ENCODE results near the gene CXCR1.

- TF ChIP-seq, protein P1, sequence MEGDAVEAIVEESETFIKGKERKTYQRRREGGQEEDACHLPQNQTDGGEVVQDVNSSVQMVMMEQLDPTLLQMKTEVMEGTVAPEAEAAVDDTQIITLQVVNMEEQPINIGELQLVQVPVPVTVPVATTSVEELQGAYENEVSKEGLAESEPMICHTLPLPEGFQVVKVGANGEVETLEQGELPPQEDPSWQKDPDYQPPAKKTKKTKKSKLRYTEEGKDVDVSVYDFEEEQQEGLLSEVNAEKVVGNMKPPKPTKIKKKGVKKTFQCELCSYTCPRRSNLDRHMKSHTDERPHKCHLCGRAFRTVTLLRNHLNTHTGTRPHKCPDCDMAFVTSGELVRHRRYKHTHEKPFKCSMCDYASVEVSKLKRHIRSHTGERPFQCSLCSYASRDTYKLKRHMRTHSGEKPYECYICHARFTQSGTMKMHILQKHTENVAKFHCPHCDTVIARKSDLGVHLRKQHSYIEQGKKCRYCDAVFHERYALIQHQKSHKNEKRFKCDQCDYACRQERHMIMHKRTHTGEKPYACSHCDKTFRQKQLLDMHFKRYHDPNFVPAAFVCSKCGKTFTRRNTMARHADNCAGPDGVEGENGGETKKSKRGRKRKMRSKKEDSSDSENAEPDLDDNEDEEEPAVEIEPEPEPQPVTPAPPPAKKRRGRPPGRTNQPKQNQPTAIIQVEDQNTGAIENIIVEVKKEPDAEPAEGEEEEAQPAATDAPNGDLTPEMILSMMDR (IDR thresholded peaks at IDR 0.05; ENCODE audit: insufficient read depth, low read length), result no peak
- TF ChIP-seq GABPA (IDR thresholded peaks at IDR 0.05; ENCODE audit: low read depth), result no peak
- TF ChIP-seq REST (IDR thresholded peaks at IDR 0.05; ENCODE audit: insufficient replicate concordance, low read depth), result no peak
- no peak for TF ChIP-seq POLR2AphosphoS5 (IDR thresholded peaks at IDR 0.05; ENCODE audit: low read depth)
Measured at GRCh38 chr2:218186876-218187275, 20.1 kb upstream of the CXCR1 start.

Measured in HL-60 (cell line).